Endothelial cell of umbilical vein (primary cell): ENCODE data around the gene MED17. TPM values are rescaled to one million over a fixed set of nuclear protein-coding genes. Genes with fewer than 3 reads are reported as not detected.

ENCODE experiments used
- BruUV-seq: library from RNA; stranded (reverse); fragments of 400-500 nt; replicated peaks from 2 replicates; lab custom pipeline; 2021; lab: Mats Ljungman, UMichigan
- CTCF ChIA-PET: fragments of 300-600, 350-600 bp; sonication (Branson Sonifier 250); formaldehyde crosslinking; loops from one replicate; lab custom pipeline; 2021; ENCODE audit warnings: antibody characterized with exemption, inconsistent platforms; lab: Charles Lee
- POLR2A ChIA-PET: fragments of 300-600, 350-600 bp; sonication (Branson Sonifier 250); formaldehyde crosslinking; loops from one replicate; lab custom pipeline; 2021; ENCODE audit warnings: antibody characterized with exemption, inconsistent platforms; lab: Charles Lee
- DNase-seq: peaks from one replicate; pipeline ENCODE4 v3.0.0-alpha.2; 2011; ENCODE audit warnings: low read depth, low spot score
- FAIRE-seq: peaks from 2 replicates; lab custom pipeline; 2011; peaks lifted over from hg19 to GRCh38; lab: Jason Lieb, UNC
- H2AFZ ChIP-seq: 2 replicates; pipeline ENCODE4 v1.6.0; 2012; ENCODE audit warnings: low read depth, low read length, control low read depth, inconsistent platforms
- H3K27ac ChIP-seq: 2 replicates; pipeline ENCODE4 v1.5.1; 2011; ENCODE audit warnings: low read depth, mild to moderate bottlenecking, control low read depth, low read length, moderate library complexity; ENCODE audit not compliant: insufficient read depth
- H3K27me3 ChIP-seq, 2 experiments: 2 replicates each; pipeline versions ENCODE4 v1.6.0 to v1.6.1; 2011; ENCODE audit warnings: low read length in 2 of 2, mixed read lengths in 1 of 2; ENCODE audit not compliant: control insufficient read depth in 2 of 2, insufficient read depth in 2 of 2
- H3K36me3 ChIP-seq, 2 experiments: 2 replicates in 1 of 2; 3 replicates in 1 of 2; pipeline ENCODE4 v1.5.1; 2011; ENCODE audit warnings: low read length in 2 of 2, mild to moderate bottlenecking in 1 of 2, moderate library complexity in 1 of 2; ENCODE audit not compliant: control insufficient read depth in 2 of 2, insufficient read depth in 2 of 2; ENCODE audit errors: extremely low read depth in 1 of 2
- H3K4me1 ChIP-seq: 3 replicates; pipeline ENCODE4 v1.5.1; 2011; ENCODE audit warnings: mild to moderate bottlenecking, low read length; ENCODE audit not compliant: control insufficient read depth, insufficient read depth; ENCODE audit errors: extremely low read depth
- H3K4me2 ChIP-seq: 2 replicates; pipeline ENCODE4 v1.6.1; 2011; ENCODE audit warnings: low read length, control low read depth, mixed read lengths; ENCODE audit not compliant: insufficient read depth
- H3K4me3 ChIP-seq, 3 experiments: fragments of 200-600 bp in 1 of 3; sonication (generic), shearing (Covaris generic) in 1 of 3; replicated peaks in 1 of 3; 2 replicates each; pipeline ENCODE4 v1.5.1; 2011 to 2016; ENCODE audit warnings: control low read depth in 3 of 3, low read length in 3 of 3, mild to moderate bottlenecking in 2 of 3, inconsistent platforms in 1 of 3, low read depth in 1 of 3, moderate library complexity in 1 of 3; ENCODE audit not compliant: insufficient read depth in 1 of 3
- H3K79me2 ChIP-seq: 2 replicates; pipeline ENCODE4 v1.6.0; 2012; ENCODE audit warnings: low read length, inconsistent platforms; ENCODE audit not compliant: control insufficient read depth, insufficient read depth
- H3K9ac ChIP-seq: replicated peaks from 2 replicates; pipeline ENCODE3; 2011; ENCODE audit warnings: low read length, control low read depth; ENCODE audit not compliant: insufficient read depth; ENCODE audit errors: extremely low read depth
- H3K9me1 ChIP-seq: replicated peaks from 3 replicates; pipeline ENCODE4 v1.6.0; 2011; ENCODE audit warnings: mild to moderate bottlenecking, low read length; ENCODE audit not compliant: control insufficient read depth, insufficient read depth; ENCODE audit errors: extremely low read depth
- H3K9me3 ChIP-seq: replicated peaks from 2 replicates; pipeline ENCODE4 v1.5.1; 2012; ENCODE audit warnings: low read length, inconsistent platforms; ENCODE audit not compliant: control insufficient read depth, insufficient read depth
- H4K20me1 ChIP-seq: replicated peaks from 2 replicates; pipeline ENCODE3; 2011; ENCODE audit warnings: mild to moderate bottlenecking, low read length; ENCODE audit not compliant: control insufficient read depth, insufficient read depth; ENCODE audit errors: extremely low read depth
- EZH2 ChIP-seq: IDR thresholded peaks from 2 replicates; pipeline ENCODE4 v1.6.1; 2012; ENCODE audit warnings: borderline replicate concordance, low read depth, mild to moderate bottlenecking, moderate library complexity, low read length, inconsistent platforms; ENCODE audit not compliant: severe bottlenecking
- FOS ChIP-seq: IDR thresholded peaks from 2 replicates; pipeline ENCODE4 v1.6.1; 2011; ENCODE audit warnings: mild to moderate bottlenecking, low read length, moderate library complexity, borderline replicate concordance; ENCODE audit not compliant: insufficient read depth
- GATA2 ChIP-seq: IDR thresholded peaks from 2 replicates; pipeline ENCODE4 v1.7.0; 2011; ENCODE audit warnings: low read depth, mild to moderate bottlenecking, moderate library complexity, mixed read lengths, low read length; ENCODE audit not compliant: insufficient read length, insufficient read depth
- JUN ChIP-seq: IDR thresholded peaks from 2 replicates; pipeline ENCODE4 v1.6.1; 2011; ENCODE audit warnings: borderline replicate concordance, low read depth; ENCODE audit not compliant: insufficient read length, insufficient read depth
- MAX ChIP-seq: IDR thresholded peaks from 2 replicates; pipeline ENCODE4 v1.6.1; 2011; ENCODE audit not compliant: insufficient read depth, insufficient read length
- MYC ChIP-seq: IDR thresholded peaks from one replicate; pipeline ENCODE4 v1.6.1; 2011; ENCODE audit warnings: mild to moderate bottlenecking, low read depth, low read length
- POLR2A ChIP-seq: IDR thresholded peaks from 2 replicates; pipeline ENCODE4 v1.6.1; 2012; ENCODE audit warnings: low read depth, mild to moderate bottlenecking, control low read depth, low read length
- POLR2AphosphoS5 ChIP-seq: IDR thresholded peaks from 2 replicates; pipeline ENCODE4 v1.6.1; 2012; ENCODE audit warnings: low read depth, mild to moderate bottlenecking, control low read depth, low read length, moderate library complexity; ENCODE audit not compliant: insufficient read depth
- dilution Hi-C: fragments of 300-500 bp; cut with MboI; formaldehyde crosslinking; loops from one replicate; pipeline ENCODE4 v1.15.0; 2019; ENCODE audit warnings: low sequenced_read_pairs; ENCODE audit not compliant: extremely low pct_ligation_motif_present
- intact Hi-C: fragments of 100-400 bp; cut with micrococcal nuclease; formaldehyde crosslinking; loops from one replicate; pipeline ENCODE4 v1.10.0; 2022
- polyA plus RNA-seq, 4 experiments: library from polyadenylated mRNA; depleted of rRNA in 3 of 4; stranded (reverse) in 3 of 4; unstranded in 1 of 4; fragments of >200 nt; gene quantifications; 2 replicates each; pipeline versions ENCODE4 v1.2.1 to v1.2.3, GENCODE V29; 2011 to 2012; ENCODE audit warnings: missing spikeins in 1 of 4
- total RNA-seq: library from RNA; stranded (reverse); gene quantifications from 2 replicates; pipeline ENCODE4 v1.2.3, GENCODE V29; 2021
- TF ChIP-seq, protein P1 (sequence below), 2 donors: IDR thresholded peaks; 1 replicate in 1 of 2; 2 replicates in 1 of 2; pipeline ENCODE4 v1.5.1; 2011; ENCODE audit warnings: low read length in 2 of 2, mild to moderate bottlenecking in 2 of 2, moderate library complexity in 2 of 2, control low read depth in 1 of 2, inconsistent platforms in 1 of 2, low read depth in 1 of 2; ENCODE audit not compliant: insufficient read depth in 1 of 2; ENCODE audit errors: extremely low read depth in 1 of 2

The MED17 gene
- total and polyA plus RNA-seq, 2 donors (not counting 3 experiments of a cell fraction or from before 2014, with no cell fraction given), result 11.3 to 40.6 TPM

DNA sequence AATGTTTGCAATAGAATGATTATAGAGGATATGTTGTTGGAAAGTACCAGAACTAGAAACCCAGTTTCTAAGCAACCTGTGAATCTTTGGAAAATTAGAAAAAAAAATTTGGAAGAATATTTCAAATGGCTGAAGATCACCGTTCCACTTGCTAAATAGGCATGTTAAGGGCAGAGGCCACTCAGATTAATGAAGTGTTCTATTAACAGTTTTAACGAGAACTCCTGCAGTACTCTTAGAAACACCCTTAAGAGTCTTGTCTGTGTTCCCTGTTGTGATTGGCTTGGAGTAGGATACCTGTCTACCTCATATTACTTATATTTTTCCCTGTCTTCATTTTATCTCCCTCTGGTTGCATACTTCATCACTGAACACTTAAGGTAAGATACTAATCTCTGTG is 38.0 kb upstream of the MED17 start:
- H3K9me3 ChIP-seq, result no peaks in the 10 kb centered on the region
- H3K27ac ChIP-seq, result no peak overlapping the region
- no peak overlapping the region for H3K9ac ChIP-seq
- no peak overlapping the region for H2AFZ ChIP-seq
- dilution Hi-C loops, result no loop called here
- FAIRE-seq (no peak), DNase-seq (no peak)
- no peak for TF ChIP-seq MYC
- no peak for TF ChIP-seq MAX
- TF ChIP-seq JUN, result no peak
- TF ChIP-seq, protein P1, sequence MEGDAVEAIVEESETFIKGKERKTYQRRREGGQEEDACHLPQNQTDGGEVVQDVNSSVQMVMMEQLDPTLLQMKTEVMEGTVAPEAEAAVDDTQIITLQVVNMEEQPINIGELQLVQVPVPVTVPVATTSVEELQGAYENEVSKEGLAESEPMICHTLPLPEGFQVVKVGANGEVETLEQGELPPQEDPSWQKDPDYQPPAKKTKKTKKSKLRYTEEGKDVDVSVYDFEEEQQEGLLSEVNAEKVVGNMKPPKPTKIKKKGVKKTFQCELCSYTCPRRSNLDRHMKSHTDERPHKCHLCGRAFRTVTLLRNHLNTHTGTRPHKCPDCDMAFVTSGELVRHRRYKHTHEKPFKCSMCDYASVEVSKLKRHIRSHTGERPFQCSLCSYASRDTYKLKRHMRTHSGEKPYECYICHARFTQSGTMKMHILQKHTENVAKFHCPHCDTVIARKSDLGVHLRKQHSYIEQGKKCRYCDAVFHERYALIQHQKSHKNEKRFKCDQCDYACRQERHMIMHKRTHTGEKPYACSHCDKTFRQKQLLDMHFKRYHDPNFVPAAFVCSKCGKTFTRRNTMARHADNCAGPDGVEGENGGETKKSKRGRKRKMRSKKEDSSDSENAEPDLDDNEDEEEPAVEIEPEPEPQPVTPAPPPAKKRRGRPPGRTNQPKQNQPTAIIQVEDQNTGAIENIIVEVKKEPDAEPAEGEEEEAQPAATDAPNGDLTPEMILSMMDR (IDR thresholded peaks at IDR 0.05; ENCODE audit: extremely low read depth in 1 of 2, insufficient read depth in 1 of 2, low read depth in 1 of 2, low read length in 2 of 2), result no peak
- no peak for TF ChIP-seq GATA2
- H3K79me2 ChIP-seq, result peaks cover 12% of the 10 kb centered on the region
- BruUV-seq, result no TSS peak
- H4K20me1 ChIP-seq, result no peaks in the 10 kb centered on the region
- H3K9me1 ChIP-seq, result no peaks in the 10 kb centered on the region
- no peaks in the 10 kb centered on the region for H3K27me3 ChIP-seq
- H3K4me2 ChIP-seq, result no peak overlapping the region
- ChIA-PET CTCF (no interaction called here), POLR2A (no interaction called here)
- no peak overlapping the region for H3K4me3 ChIP-seq
- peaks cover 5% of the 10 kb centered on the region for H3K4me1 ChIP-seq
- intact Hi-C loops, result loop anchor here (10.0 kb wide), 1 partner anchor 749 kb away; the partner anchor contains the start of genes ANKRD49 and MRE11
- peaks cover 0 to 4% of the 10 kb centered on the region in 2 experiments for H3K36me3 ChIP-seq

DNA sequence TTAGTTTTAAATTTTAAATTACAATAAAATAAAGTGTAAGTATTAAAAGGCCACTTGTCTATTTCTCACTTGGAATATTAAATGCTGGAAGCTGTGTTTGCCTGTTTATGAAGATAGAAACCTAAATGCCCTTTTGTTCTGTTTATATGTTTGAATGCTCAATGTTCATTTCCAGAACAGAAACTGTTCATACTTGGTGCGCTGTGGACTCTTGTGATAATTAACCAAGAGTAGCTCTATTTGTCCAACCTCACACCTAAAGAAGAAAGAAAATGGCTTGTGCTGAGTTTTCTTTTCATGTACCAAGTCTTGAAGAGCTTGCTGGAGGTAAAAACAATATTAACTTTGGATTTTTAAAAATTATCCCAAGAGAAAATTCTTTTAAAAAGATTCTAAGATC is 37.0 kb upstream of the MED17 start:
- H3K36me3 ChIP-seq, result peaks cover 0 to 4% of the 10 kb centered on the region in 2 experiments
- H3K9ac ChIP-seq, result no peak overlapping the region
- H3K27ac ChIP-seq, result no peak overlapping the region
- DNase-seq (no peak), FAIRE-seq (no peak)
- no peaks in the 10 kb centered on the region for H4K20me1 ChIP-seq
- no peak overlapping the region for H2AFZ ChIP-seq
- H3K9me1 ChIP-seq, result no peaks in the 10 kb centered on the region
- TF ChIP-seq FOS (no peak), EZH2 (no peak), POLR2A (no peak), GATA2 (no peak), MAX (no peak), JUN (no peak), MYC (no peak), POLR2AphosphoS5 (no peak)
- TF ChIP-seq, protein P1 (IDR thresholded peaks at IDR 0.05; ENCODE audit: extremely low read depth in 1 of 2, insufficient read depth in 1 of 2, low read depth in 1 of 2, low read length in 2 of 2), result no peak
- peaks cover 8% of the 10 kb centered on the region for H3K79me2 ChIP-seq
- POLR2A ChIA-PET, result interaction anchor here (0.6 kb wide), 1 partner anchor 9 kb away, joined by 8 read pairs; no protein-coding TSS in a partner anchor
- no peak overlapping the region for H3K4me3 ChIP-seq
- no peaks in the 10 kb centered on the region for H3K27me3 ChIP-seq
- no peak overlapping the region for H3K4me2 ChIP-seq
- dilution Hi-C loops (no loop called here), intact Hi-C loops (loop anchor here (10.0 kb wide), 1 partner anchor 748 kb away; the partner anchor contains the start of genes ANKRD49 and MRE11)
- CTCF ChIA-PET, result interaction anchor here (1.0 kb wide), 1 partner anchor 8 kb away, joined by 3 read pairs; no protein-coding TSS in a partner anchor
- BruUV-seq, result no TSS peak
- H3K4me1 ChIP-seq, result peaks cover 5% of the 10 kb centered on the region
- no peaks in the 10 kb centered on the region for H3K9me3 ChIP-seq
